Testis (tissue), 2 donors: ENCODE results near the gene RELCH.

ENCODE experiments used
- POLR2A ChIP-seq: fragments of 450-650 bp; IDR thresholded peaks from one replicate; pipeline ENCODE4 v1.6.1; 2017; ENCODE audit warnings: antibody characterized with exemption, mild to moderate bottlenecking, moderate library complexity
- TF ChIP-seq, protein P1 (sequence below), 3 experiments: fragments of 450-650 bp in 2 of 3; fragments of 200-600 bp in 1 of 3; sonication (generic) in 1 of 3; IDR thresholded peaks; one replicate each; pipeline ENCODE4 v1.5.1; 2016 to 2019; ENCODE audit warnings: antibody characterized with exemption in 3 of 3, mild to moderate bottlenecking in 2 of 3, moderate library complexity in 1 of 3

DNA sequence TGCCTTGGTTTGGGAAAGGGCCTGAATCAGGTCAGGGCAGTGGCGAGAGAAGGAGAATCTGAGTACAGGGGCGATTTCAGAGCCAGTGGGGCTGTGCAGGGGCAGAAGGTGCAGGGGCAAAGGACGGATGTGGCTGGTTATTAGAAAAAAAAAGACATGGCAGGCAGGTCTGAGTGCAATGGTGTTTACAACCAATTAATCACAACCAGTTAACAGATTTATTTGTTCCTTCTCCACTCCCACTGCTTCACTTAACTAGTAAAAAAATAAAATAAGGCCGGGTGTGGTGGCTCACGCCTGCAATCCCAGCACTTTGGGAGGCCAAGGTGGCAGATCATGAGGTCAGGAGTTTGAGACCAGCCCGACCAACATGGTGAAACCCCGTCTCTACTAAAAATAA, 143.6 kb downstream of the RELCH start:
- TF ChIP-seq, protein P1, sequence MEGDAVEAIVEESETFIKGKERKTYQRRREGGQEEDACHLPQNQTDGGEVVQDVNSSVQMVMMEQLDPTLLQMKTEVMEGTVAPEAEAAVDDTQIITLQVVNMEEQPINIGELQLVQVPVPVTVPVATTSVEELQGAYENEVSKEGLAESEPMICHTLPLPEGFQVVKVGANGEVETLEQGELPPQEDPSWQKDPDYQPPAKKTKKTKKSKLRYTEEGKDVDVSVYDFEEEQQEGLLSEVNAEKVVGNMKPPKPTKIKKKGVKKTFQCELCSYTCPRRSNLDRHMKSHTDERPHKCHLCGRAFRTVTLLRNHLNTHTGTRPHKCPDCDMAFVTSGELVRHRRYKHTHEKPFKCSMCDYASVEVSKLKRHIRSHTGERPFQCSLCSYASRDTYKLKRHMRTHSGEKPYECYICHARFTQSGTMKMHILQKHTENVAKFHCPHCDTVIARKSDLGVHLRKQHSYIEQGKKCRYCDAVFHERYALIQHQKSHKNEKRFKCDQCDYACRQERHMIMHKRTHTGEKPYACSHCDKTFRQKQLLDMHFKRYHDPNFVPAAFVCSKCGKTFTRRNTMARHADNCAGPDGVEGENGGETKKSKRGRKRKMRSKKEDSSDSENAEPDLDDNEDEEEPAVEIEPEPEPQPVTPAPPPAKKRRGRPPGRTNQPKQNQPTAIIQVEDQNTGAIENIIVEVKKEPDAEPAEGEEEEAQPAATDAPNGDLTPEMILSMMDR (IDR thresholded peaks at IDR 0.05), result no peak
- TF ChIP-seq POLR2A, result no peak
